OCI-LY1 (cell line): ENCODE results near the gene PHLDB3.

Experiments used
- EZH2 ChIP-seq: fragments of 200-600 bp; sonication (generic), shearing (Covaris generic); IDR thresholded peaks from 2 replicates; pipeline ENCODE4 v1.8.0; 2017; ENCODE audit warnings: borderline replicate concordance, mixed run types, mild to moderate bottlenecking, antibody characterized with exemption, low read length, moderate library complexity, mixed read lengths
- TF ChIP-seq, protein P1 (sequence below): fragments of 200-600 bp; sonication (generic), shearing (Covaris generic); IDR thresholded peaks from 2 replicates; pipeline ENCODE4 v1.5.1; 2017; ENCODE audit warnings: mild to moderate bottlenecking, antibody characterized with exemption, low read length, moderate library complexity, mixed read lengths

DNA sequence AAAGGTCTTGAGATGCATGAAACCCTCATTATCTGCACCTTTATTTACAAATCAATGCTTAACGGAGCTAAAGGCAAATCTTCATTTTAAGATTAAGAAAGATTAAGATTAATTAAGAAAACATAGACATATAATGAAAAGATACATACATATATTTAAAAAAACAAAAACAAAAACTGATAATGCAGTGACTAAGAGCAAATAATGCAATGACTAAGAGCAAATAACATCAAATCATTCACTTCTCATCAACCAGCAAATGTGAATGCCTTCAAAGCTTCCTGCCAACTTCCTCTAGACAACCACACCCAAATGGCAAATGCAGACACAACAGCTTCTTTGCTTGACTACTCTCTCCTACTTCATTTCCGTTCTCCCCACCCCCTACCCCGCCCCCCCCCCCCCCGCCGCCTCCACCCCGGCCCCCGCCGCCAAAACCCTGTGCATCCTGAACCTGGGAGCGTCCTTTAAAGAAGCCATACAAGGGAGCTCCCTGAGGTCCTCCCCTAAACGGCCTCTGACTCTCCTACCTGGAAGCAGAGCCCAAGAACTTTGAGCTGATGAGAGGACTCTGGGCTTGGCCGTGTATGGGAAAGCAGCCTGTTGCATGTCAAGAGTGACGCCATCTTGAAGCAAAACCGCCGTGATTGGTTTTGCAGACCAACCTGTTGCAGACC lies 65.4 kb downstream of the PHLDB3 start:
- TF ChIP-seq, protein P1, sequence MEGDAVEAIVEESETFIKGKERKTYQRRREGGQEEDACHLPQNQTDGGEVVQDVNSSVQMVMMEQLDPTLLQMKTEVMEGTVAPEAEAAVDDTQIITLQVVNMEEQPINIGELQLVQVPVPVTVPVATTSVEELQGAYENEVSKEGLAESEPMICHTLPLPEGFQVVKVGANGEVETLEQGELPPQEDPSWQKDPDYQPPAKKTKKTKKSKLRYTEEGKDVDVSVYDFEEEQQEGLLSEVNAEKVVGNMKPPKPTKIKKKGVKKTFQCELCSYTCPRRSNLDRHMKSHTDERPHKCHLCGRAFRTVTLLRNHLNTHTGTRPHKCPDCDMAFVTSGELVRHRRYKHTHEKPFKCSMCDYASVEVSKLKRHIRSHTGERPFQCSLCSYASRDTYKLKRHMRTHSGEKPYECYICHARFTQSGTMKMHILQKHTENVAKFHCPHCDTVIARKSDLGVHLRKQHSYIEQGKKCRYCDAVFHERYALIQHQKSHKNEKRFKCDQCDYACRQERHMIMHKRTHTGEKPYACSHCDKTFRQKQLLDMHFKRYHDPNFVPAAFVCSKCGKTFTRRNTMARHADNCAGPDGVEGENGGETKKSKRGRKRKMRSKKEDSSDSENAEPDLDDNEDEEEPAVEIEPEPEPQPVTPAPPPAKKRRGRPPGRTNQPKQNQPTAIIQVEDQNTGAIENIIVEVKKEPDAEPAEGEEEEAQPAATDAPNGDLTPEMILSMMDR: no peak
- no peak for TF ChIP-seq EZH2
